Measurements from ENCODE around the gene ACTR2.
A peak's percentile ranks its signal among the peaks of the same experiment; 100 is the strongest.

ACTR2 gene

DNA sequence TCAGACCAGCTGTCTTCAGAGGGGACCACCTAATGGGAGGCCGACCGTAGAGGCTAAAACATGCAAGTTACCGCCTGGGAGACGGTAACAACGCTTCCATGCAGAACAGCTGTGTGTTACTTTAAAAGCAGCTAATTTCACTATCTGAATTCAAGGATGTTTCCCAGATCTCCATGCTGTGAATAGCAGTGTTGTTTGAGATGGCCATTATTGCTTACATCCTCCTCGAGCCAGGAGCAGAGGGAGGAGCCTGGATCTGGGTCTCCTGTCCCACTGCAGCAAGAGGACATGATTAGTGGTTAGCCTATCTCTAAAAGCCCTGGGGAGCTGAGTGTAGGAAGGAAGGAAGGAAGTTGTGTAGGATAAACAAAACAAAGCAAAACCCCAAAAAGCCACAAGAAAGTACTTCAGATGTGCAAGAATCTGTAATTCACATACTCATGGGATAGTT is 50.9 kb downstream of the ACTR2 start:
- DNase-seq (ENCODE audit: low read depth in 2 of 3, low spot score in 2 of 3), result no peak

DNA sequence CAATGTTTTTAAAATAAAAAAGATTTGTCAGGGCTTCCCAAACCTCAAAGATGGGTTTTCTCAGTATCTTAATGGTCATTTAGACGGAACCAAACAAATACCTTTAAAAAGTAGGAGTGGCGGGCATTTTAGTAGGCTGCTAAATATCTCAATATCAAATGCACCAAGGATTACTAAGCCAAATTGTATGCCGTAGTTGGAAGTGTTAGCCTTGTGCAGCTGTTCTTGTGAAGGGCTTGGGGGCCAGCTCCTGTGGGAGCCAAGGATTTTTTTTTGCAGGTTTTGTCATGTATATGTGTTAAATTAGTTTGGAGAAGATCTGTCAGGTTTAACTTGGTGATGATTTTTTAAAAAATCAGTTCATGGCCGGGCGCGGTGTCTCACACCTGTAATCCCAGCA is 52.1 kb downstream of the ACTR2 start:
- no peak for DNase-seq (ENCODE audit: low read depth in 2 of 3, low spot score in 2 of 3)

DNA sequence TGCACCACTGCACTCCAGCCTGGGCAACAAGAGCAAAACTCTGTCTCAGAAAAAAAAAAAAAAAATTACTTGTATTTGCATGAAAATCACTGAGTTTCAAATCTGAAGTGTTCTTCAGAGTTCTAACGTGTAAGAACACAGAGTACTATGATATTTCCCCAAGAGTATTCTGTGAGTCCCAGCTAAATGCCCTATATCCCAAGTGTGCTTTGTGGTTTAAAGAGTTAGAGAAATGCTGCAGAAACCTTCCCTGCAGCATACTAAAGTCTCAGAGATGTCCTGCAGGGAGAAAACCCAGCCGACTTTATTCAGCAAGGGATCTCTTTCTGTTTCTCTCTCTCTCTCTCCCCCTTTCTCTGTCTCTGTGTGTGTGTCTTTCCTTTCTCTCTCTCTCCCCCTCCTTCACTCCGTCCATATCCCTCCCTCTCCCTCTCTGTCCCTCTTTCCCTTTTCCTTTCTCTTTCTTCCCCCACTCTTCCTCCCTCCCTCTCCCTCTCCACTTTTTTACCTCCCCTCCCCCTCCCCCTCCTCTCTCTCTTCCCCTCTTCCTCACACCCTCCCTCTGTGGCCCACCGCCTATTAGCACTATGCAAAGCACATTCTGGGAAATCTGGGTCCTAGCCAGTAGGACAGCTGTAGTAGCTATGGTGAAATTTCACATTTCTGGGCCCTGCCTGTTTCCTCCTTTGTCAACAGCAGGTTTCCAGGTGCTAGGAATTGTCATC is 54.2 kb downstream of the ACTR2 start:
- no peak for DNase-seq (ENCODE audit: low read depth in 2 of 3, low spot score in 2 of 3)

DNA sequence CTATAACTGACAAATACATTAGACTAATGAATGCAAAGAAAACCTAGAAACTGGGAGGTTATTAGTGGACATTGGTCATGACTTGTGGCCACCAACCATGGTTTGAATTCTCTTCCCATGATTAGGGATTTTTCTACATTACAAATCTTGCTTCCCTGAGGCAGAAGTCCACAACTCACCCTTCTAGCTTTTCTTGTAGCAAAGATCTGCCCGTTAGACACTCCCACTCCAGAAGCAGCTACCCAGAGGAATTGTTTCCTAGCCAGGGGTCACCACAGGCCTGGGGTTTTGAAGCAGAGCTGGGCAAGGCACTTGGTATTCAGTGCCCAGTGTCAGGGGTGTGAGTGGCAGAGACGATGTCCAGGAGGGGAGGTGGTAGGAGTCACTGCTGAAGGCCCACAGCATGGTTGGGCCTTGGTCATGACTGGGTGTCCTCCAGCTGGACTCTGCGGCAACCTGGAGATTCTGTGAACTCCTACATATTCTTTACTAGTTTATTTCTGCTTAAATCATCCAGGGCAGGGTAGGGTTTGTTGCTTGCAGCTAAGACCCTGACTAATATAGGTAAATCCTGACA is 54.9 kb downstream of the ACTR2 start:
- DNase-seq (ENCODE audit: low read depth in 2 of 3, low spot score in 2 of 3), result no peak

DNA sequence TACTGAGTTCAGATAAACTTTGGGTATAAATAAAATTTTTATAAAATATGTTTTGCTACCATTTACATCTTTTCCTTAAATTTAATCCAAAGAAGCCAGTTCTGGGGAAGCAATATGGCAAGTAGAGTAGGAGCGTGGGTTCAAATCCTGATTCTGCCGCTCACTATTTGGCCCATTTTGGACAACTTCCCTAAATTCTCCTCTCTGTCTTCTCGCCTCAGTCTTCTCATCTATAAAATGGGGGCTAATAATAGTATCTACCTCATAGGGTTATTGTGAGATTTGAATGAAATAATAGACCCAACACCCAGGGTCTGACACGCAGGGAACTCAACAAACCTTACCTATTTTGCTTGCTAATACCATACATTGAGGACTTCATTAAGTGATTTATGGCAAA is 59.7 kb downstream of the ACTR2 start:
- no peak for DNase-seq (ENCODE audit: low read depth in 2 of 3, low spot score in 2 of 3)

DNA sequence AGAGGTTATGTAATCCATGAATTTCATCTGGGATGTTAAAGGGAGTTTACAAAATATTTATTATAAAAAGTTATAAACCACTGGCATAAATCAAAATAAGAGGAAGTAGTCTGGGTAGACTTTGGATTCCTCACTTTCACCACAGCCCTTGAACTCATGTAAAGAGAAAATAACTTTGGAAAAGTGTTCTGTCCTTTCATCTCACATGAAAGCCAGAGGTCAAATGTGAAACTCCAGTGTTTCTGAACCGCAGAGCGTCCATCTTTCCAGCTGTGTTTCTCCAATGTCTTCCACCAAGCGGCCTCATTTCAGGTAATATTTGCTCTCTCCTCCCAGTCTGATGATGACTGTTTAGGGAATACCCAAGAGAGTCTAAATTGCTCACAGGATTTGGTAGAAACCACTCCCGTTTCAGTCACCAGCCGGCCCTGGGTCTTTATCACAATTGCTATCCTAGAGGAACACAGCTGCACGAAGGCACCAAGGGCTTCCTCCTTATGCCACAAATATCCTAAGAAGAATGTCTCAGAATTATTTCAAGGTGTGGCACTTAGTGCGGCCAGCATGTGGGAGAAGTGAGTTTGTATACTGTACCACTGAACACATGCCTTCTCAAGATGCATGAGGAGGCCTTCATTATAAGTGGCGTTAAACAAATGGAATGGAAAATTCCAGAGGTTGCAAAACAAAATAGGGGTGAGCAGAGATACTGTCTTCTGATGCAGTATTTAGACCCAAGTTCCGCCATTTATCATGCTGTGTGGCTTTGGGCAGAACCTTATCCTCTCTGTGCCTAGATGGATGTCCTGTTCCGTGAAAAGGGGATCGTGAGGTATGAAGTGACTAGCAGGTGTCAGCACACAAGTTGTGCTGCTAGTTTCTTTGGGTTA is 63.8 kb downstream of the ACTR2 start:
- DNase-seq (ENCODE audit: low read depth in 2 of 3, low spot score in 2 of 3), result no peak

DNA sequence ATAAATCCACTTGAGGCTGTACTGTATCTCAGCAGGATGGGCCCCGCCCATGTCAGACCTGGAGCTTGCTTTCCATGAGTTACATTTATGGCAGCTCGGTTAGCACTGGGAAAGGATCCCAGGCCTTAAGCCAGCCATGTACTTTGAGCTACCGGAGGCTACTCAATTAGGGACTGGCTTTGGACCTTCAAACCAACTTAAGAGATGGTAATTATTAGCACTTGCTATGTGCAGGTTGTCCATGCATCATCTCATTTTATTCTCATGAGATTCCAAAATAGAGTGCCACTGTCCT is 64.4 kb downstream of the ACTR2 start:
- no peak for DNase-seq (ENCODE audit: low read depth in 2 of 3, low spot score in 2 of 3)

DNA sequence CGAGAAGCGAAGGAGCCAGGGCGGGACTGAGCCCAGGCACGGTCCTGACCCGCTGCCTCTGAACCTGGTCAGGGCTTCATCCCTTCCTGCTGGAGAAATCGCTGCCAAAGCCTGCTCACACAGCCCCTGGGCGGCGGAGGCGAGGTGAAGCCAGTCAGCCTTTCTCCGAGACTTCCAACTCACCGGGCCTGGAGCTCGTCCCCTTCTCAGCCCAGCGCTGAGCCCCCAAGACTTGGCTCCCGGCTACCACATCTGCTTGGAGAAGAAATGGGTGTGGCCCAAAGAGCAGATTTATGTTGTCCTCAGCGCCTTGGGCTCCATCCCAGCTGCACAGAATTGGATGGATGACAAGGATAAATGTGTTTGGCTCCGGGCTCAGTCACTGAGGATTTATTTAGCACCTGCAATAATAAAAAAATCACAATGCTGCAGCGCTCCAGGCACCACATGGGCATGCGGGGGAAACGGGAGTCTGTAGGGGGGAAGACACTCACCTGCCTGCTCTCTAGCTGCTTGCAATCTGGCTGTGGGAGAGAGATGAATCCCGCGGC is 64.9 kb downstream of the ACTR2 start:
- DNase-seq (ENCODE audit: low read depth in 2 of 3, low spot score in 2 of 3), result no peak

DNA sequence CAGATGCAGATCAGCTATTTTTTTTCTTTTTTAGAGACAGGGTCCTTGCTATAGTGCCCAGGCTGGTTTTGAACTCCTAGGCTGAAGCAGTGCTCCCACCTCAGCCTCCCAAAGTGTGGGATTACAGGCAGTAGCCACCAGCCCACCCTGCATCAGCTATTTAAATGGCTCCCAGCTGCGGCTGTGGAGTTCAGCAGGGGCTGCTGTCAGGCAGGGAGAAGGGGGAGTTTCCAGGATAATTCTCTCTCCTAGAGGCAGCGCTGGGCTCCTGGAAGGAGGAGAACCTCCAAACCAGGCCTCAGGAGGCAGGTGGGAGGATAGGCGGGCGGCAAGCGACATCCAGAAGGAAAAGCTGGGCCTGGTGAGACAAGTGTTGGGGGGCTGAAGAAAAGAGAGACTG is 65.7 kb downstream of the ACTR2 start:
- DNase-seq (ENCODE audit: low read depth in 2 of 3, low spot score in 2 of 3), result no peak

DNA sequence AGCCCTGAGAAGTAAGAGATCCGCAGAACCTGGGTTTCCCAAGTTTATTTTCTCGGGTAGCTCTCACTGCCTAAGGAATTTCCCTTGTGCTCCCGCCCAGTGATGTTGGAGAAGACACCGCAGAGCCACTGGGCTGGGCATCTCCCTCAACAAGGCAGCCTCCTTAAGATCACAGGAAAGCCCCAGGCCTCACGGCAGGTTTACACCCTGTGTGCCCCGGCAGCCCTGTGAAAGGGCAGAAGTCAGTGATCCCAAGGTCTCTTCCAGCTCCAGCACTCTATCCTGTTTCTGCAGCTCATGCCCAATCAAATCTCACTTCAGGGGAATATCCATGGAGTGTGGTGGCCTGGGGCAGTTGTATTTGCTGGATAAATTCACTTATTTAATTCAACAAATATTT is 66.5 kb downstream of the ACTR2 start:
- DNase-seq (ENCODE audit: low read depth in 2 of 3, low spot score in 2 of 3), result no peak

DNA sequence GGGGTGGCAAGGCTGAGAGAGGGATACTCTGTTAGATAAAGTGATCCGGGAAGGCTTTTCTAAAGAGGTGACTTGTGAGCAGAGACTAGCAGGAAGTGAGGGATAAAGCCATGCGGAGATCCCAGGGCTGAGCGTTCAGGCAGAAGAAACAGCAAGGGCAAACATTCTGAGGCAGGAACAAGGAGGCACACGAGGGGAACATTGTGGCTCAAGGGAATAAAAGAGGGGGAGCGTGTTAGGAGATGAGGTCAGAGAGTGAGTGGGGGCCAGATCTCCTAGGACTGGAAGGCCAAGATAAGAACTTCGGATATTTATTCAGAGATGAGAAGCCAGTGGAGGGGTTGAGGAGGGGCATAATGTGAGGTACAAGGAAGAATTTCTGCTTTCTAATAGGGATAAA is 67.1 kb downstream of the ACTR2 start:
- DNase-seq (ENCODE audit: low read depth in 2 of 3, low spot score in 2 of 3), result no peak

DNA sequence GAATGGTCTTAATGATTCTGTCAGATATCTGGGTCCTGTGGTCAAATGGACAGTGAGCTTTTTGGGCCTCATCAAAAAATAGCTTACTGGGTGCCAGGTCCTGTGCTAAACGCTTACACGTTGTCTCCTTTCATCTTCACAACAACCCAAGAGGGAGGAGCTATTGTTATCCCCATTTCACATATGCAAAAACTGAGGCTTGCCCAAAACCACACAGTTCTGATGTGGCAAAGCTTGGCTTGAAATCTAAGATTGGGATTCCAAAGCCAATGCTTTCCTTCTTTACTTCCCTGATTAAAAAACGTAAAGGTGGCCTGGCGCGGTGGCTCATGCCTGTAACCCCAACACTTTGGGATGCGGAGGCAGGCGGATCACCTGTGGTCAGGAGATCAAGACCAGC is 69.3 kb downstream of the ACTR2 start:
- DNase-seq (ENCODE audit: low read depth in 2 of 3, low spot score in 2 of 3), result no peak

DNA sequence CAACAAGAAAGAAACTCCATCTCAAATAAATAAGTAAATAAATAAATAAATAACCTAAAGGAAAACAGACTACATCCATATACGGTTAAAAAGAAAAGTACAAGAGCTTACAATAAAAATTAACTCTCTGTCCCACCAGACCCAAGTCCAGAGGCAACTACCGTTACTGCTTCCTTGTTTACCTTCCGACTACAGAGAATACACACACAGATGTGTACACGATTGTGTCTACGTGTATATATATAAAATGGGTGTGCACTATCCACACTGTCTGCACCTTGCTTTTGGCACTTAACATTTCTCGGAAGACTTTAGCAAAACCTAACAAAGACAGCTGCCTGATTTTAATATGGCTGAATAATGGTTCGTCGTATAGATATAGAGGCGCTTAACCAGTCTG is 69.9 kb downstream of the ACTR2 start:
- DNase-seq (ENCODE audit: low read depth in 2 of 3, low spot score in 2 of 3), result no peak

DNA sequence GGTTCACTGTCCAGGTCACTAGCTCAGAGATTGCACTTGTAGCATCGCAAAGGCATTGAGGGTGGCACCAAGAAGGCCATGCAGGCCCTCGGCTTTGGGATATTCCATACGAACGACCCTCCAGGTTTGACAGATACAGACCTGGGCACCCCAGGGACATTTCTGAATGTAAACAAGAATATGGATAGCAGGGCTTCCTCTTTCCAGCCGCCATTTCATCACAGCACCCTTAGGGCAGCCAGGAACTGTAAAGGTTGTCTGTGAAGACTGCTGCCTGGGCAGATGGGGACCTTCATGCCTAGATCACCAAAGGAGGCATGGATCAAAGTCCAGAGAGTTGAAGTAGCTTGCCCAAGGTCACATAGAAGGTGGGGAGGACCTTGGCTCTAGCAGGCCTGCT is 70.5 kb downstream of the ACTR2 start:
- DNase-seq (ENCODE audit: low read depth in 2 of 3, low spot score in 2 of 3), result no peak

DNA sequence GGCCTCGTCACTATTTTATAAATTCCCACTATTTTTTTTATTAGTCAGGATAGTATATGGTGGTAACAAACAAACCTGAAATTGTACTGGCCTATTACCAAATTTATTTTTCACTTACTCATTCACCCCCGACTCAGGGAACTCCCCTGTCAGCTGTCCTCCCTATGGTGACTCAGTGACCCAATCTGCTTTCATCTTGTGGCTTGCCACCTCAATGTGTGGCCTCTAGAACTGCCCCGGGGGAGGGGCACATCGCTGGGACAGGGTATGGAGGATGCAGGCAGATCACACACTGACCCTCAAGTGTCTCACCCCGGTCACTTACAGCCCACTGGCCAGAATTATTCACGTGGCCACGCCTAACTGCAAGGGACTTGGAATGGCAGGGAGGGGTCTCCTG is 71.6 kb downstream of the ACTR2 start:
- peak; percentile 18 to 48 (median 36) for DNase-seq (ENCODE audit: low read depth in 2 of 3, low spot score in 2 of 3)

DNA sequence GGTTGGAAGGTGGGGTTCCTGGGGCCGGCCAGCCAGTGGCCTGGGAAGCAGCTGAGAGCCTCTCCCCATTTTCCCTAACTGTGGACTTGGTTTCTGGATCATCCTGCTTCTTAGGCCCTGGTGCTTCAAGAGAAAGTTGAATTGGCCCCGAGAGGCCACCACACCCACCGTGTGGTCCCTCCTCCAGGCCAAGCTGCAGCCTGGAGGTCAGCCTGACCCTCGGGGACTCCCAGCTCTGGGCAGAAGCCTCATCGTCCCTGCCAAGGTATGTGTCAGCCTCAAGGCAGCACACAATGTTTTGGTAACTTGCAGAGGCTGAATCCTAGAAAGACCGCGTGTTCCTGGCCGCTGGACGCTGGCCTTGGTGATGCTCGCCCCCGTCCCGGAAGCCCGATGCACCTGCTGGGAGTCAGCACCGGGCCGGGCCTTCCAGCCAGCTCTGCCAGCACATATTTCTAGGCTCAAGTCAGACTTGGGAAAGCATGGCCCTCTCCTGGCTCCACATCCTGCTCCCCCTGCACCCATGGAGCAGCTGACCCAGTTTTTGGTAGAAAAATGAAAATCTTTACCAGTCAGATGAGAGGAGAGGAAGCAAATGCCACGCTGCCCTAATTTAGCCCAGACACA is 72.6 kb downstream of the ACTR2 start:
- no peak for DNase-seq (ENCODE audit: low read depth in 2 of 3, low spot score in 2 of 3)

DNA sequence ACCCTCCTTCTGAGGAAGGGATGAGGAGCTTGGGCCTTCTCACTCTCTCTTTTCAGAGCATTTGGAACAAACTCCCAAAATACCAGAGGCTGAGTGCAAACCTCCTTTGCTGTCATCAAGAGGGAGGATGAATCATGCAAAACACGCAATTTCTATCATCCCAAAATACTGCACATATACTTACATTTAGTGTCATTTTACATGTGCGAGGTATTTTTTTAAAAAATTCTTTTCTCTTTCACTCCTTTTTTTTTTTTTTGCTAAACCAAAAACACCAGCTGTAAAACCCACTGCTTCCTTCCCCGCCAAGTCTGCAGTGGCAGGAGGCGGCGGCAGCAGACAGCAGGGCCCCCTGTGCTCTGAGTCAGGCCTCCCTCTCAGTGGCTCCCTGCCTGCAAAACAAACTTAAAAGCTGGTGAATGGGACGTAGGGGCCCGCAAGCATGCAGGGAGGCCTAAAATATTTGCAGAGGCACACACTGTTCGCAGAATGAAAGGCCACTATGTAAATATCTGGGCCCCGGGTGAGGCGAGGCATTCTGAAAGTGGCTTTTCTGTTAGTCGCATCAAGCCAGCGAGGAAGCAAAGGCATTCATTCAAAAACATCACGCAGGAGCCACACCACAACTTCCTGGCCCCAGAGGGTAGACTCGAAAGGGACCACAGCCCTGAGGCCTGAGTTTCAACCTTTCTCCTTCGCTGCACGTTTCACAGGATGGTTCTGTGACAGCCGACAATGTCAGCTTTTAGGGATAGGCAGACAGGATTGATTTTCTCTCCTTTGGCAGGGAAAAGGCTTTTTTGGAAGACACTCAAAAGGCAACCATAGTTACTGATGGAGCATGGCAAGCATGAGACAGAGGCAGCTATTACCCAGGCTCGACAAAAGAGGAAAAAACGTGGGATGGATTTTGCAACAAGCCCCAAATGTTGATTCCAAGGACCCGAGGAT is 73.4 kb downstream of the ACTR2 start:
- DNase-seq (ENCODE audit: low read depth in 2 of 3, low spot score in 2 of 3), result peak; percentile 33 to 66 (median 41)

DNA sequence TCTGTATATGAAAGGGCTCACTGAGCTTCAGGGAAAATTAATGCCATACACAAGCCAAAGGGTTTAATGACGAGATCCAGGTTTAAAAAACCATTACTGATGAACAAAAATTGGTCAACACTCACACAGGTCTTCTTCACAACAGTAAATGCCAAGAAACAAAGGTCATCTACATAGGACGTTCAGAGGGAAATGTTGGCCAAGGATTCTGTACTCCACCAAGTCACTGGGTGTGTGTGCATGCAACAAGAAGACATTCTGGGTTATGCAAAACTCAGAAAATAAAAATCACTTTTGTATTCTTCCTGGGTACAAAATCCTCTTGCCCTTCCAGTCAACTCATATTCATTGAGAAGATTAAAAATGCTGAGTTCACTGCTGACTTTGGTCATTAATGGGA is 78.3 kb downstream of the ACTR2 start:
- DNase-seq (ENCODE audit: low read depth in 2 of 3, low spot score in 2 of 3), result no peak

DNA sequence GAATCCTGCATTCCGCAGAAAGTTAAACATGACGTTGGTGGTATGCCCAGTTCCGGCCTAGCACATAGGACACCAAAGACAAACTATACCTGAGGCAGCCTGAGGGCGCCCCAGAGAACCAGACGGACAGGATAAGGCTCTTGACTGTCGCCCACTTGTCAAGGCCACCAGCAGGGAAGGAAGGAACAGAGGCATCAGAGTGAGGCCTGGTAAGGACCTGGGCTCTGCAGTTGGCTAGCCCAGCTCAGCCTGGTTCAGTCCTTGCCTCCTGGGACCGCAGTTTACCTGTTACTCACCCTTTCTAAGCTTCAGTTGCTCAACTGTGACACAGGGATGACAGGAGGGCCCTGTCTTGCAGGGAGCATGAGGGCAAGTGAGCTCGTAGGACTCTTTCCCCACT is 82.1 kb downstream of the ACTR2 start:
- no peak for DNase-seq (ENCODE audit: low read depth in 2 of 3, low spot score in 2 of 3)

DNA sequence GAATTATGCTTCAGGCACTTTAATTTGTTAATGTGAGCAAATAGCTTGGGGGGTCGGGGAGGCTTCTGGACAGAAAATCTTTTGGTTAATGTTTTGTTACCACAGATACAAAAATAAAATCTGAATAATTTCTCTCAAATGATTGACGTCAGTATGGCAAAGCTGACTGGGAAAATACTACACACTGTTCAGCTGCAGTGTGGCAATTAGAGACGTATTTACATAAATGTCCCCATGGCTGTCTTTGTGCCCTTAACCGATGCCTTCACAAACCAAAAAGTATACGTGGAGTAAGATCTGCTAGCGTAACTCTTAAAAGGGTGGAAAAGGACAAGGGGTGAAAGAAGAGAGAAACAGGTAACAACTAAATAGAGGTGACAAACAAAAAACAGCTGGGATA is 83.4 kb downstream of the ACTR2 start:
- DNase-seq (ENCODE audit: low read depth in 2 of 3, low spot score in 2 of 3), result no peak

DNA sequence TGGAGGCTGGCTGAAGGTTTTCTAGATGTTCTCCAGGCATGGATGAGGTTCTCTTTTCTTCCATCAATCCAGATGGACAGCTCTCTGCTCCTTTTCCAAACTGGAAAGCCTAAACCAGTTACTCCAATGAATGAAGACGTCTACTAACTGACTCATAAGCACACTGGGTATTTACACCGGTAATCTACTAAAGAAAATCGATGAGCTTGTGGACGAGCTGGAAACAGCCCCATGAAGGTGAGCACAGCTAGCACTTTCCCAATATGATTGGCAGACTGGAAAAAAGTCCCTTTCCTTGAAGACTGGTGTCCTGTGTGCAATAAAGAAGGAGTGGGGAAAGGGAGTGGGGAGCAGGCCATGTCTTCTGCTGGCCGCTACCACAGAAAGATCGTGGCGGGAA is 84.0 kb downstream of the ACTR2 start:
- no peak for DNase-seq (ENCODE audit: low read depth in 2 of 3, low spot score in 2 of 3)
